IMR-90 (cell line): ENCODE data around the gene ZNF879. TPM values are rescaled to one million over a fixed set of nuclear protein-coding genes. Genes with fewer than 3 reads are reported as not detected.

Experiments
- ATAC-seq: fragments of 200-7000 bp; cut with Tn5 transposase; 2 replicates; pipeline ENCODE4 v1.9.1; 2020; ENCODE audit warnings: low read depth, mild to moderate bottlenecking, moderate library complexity
- BruUV-seq: library from RNA; stranded (reverse); fragments of 400-500 nt; replicated peaks from 2 replicates; lab custom pipeline; 2021; lab: Mats Ljungman, UMichigan
- CTCF ChIA-PET: fragments of 300-600 bp; formaldehyde crosslinking; extraction: SDS; loops from one replicate; lab custom pipeline; 2021; ENCODE audit warnings: antibody characterized with exemption; lab: Yijun Ruan, JAX
- POLR2A ChIA-PET: fragments of 300-600 bp; sonication (Branson Sonifier 250); formaldehyde crosslinking; loops from one replicate; lab custom pipeline; 2022; ENCODE audit warnings: antibody characterized with exemption; ENCODE audit not compliant: unreplicated experiment; lab: Charles Lee
- DNase-seq: peaks from one replicate; pipeline ENCODE4 v3.0.0; 2013
- H2AFZ ChIP-seq: replicated peaks from 2 replicates; pipeline ENCODE3; 2013; ENCODE audit warnings: low read length, mild to moderate bottlenecking; ENCODE audit not compliant: poor library complexity
- H2AK5ac ChIP-seq: 2 replicates; pipeline ENCODE4 v1.6.1; 2013; ENCODE audit warnings: low read depth, low read length, inconsistent platforms
- H2AK9ac ChIP-seq: replicated peaks from 2 replicates; pipeline ENCODE3; 2013; ENCODE audit warnings: mild to moderate bottlenecking, low read depth, low read length, moderate library complexity; ENCODE audit not compliant: poor library complexity
- H2BK120ac ChIP-seq: 2 replicates; pipeline ENCODE4 v1.6.1; 2013; ENCODE audit warnings: low read depth, low read length, inconsistent platforms
- H2BK15ac ChIP-seq: 3 replicates; pipeline ENCODE4 v1.6.1; 2013; ENCODE audit warnings: low read depth, low read length, inconsistent platforms
- H2BK20ac ChIP-seq: 2 replicates; pipeline ENCODE4 v1.6.1; 2013; ENCODE audit warnings: low read depth, mild to moderate bottlenecking, inconsistent platforms, low read length, moderate library complexity
- H2BK5ac ChIP-seq: 2 replicates; pipeline ENCODE4 v1.6.1; 2013; ENCODE audit warnings: mild to moderate bottlenecking, low read depth, low read length, inconsistent platforms; ENCODE audit not compliant: poor library complexity, severe bottlenecking
- H3K14ac ChIP-seq: replicated peaks from 2 replicates; pipeline ENCODE4 v1.6.1; 2013; ENCODE audit warnings: low read depth, low read length, inconsistent platforms
- H3K18ac ChIP-seq: 2 replicates; pipeline ENCODE4 v1.6.1; 2013; ENCODE audit warnings: low read depth, low read length, control low read depth
- H3K23ac ChIP-seq: 2 replicates; pipeline ENCODE4 v1.6.1; 2013; ENCODE audit warnings: low read depth, low read length, inconsistent platforms
- H3K27ac ChIP-seq: 2 replicates; pipeline ENCODE4 v1.5.1; 2013; ENCODE audit warnings: mild to moderate bottlenecking, control low read depth, low read length; ENCODE audit not compliant: insufficient read depth
- H3K27me3 ChIP-seq: 2 replicates; pipeline ENCODE4 v1.6.1; 2013; ENCODE audit warnings: low read length; ENCODE audit not compliant: control insufficient read depth, insufficient read depth
- H3K36me3 ChIP-seq: 2 replicates; pipeline ENCODE4 v1.6.1; 2013; ENCODE audit warnings: low read length, mixed read lengths; ENCODE audit not compliant: control insufficient read depth, insufficient read depth
- H3K4ac ChIP-seq: 2 replicates; pipeline ENCODE4 v1.6.1; 2013; ENCODE audit warnings: low read depth, low read length, inconsistent platforms
- H3K4me1 ChIP-seq: 2 replicates; pipeline ENCODE4 v1.6.1; 2013; ENCODE audit warnings: low read length, mixed read lengths; ENCODE audit not compliant: control insufficient read depth, insufficient read depth
- H3K4me2 ChIP-seq: 2 replicates; pipeline ENCODE4 v1.6.1; 2013; ENCODE audit warnings: low read depth, mild to moderate bottlenecking, control low read depth, low read length, moderate library complexity
- H3K4me3 ChIP-seq: 2 replicates; pipeline ENCODE4 v1.5.1; 2013; ENCODE audit warnings: low read depth, mild to moderate bottlenecking, control low read depth, low read length, moderate library complexity; ENCODE audit not compliant: insufficient read depth
- H3K56ac ChIP-seq: 2 replicates; pipeline ENCODE4 v1.6.1; 2013; ENCODE audit warnings: low read length, inconsistent platforms; ENCODE audit not compliant: insufficient read depth; ENCODE audit errors: extremely low read depth
- H3K79me1 ChIP-seq, 2 experiments: 2 replicates each; pipeline ENCODE4 v1.6.1; 2013; ENCODE audit warnings: low read length in 2 of 2, inconsistent platforms in 1 of 2, low read depth in 1 of 2
- H3K9ac ChIP-seq: 2 replicates; pipeline ENCODE4 v1.6.1; 2013; ENCODE audit warnings: low read depth, low read length, control low read depth
- H3K9me1 ChIP-seq: 2 replicates; pipeline ENCODE4 v1.6.1; 2013; ENCODE audit warnings: low read length, inconsistent platforms; ENCODE audit not compliant: insufficient read depth
- H3K9me3 ChIP-seq: 2 replicates; pipeline ENCODE4 v1.6.1; 2013; ENCODE audit warnings: low read length; ENCODE audit not compliant: control insufficient read depth, insufficient read depth
- H4K20me1 ChIP-seq: 2 replicates; pipeline ENCODE4 v1.6.1; 2013; ENCODE audit warnings: low read length, inconsistent platforms; ENCODE audit not compliant: insufficient read depth
- H4K5ac ChIP-seq: 2 replicates; pipeline ENCODE4 v1.6.1; 2013; ENCODE audit warnings: mild to moderate bottlenecking, low read depth, low read length, control low read depth
- H4K8ac ChIP-seq, 2 experiments: 2 replicates each; pipeline ENCODE4 v1.6.1; 2013; ENCODE audit warnings: low read depth in 2 of 2, low read length in 2 of 2, control low read depth in 1 of 2, inconsistent platforms in 1 of 2
- H4K91ac ChIP-seq: 2 replicates; pipeline ENCODE4 v1.6.1; 2013; ENCODE audit warnings: low read depth, low read length, inconsistent platforms; ENCODE audit not compliant: insufficient read depth
- CEBPB ChIP-seq: IDR thresholded peaks from 2 replicates; pipeline ENCODE4 v1.6.1; 2012; ENCODE audit warnings: low read depth, low read length, improper control_type of control experiment
- MXI1 ChIP-seq: IDR thresholded peaks from 2 replicates; pipeline ENCODE4 v1.6.1; 2012; ENCODE audit warnings: low read depth, mild to moderate bottlenecking, low read length, moderate library complexity, borderline replicate concordance
- NFE2L2 ChIP-seq: fragments of 150-350 bp; IDR thresholded peaks from 2 replicates; pipeline ENCODE4 v1.6.1; 2016; ENCODE audit warnings: low read depth, mild to moderate bottlenecking, low read length
- RCOR1 ChIP-seq: IDR thresholded peaks from 2 replicates; pipeline ENCODE4 v1.6.1; 2012; ENCODE audit warnings: mild to moderate bottlenecking, low read length, improper control_type of control experiment; ENCODE audit not compliant: insufficient replicate concordance
- WGBS, 2 experiments: methylation state at CpG; one replicate each; pipeline versions ENCODE4 v1.1.5 to v1.1.7; 2013; ENCODE audit warnings: missing lambda C conversion rate in 2 of 2; ENCODE audit not compliant: insufficient read length in 1 of 2; ENCODE audit errors: extremely low coverage in 2 of 2; 5-methylcytosine and 5-hydroxymethylcytosine counted together
- dilution Hi-C: fragments of 300-500 bp; cut with HindIII; formaldehyde crosslinking; loops from one replicate; pipeline ENCODE4 v1.14.3; 2018; ENCODE audit warnings: low sequenced_read_pairs; ENCODE audit not compliant: unreplicated experiment
- in situ Hi-C: fragments of 300-500 bp; cut with MboI; formaldehyde crosslinking; loops from 3 replicates; pipeline ENCODE4 v1.14.3; 2019; ENCODE audit warnings: low sequenced_read_pairs, inconsistent platforms, mixed read lengths
- intact Hi-C: fragments of 100-400 bp; cut with micrococcal nuclease; formaldehyde crosslinking; loops from 2 replicates; pipeline ENCODE4 v1.10.0; 2022
- polyA plus RNA-seq, 3 experiments: library from polyadenylated mRNA; depleted of rRNA; stranded (reverse); fragments of >200 nt; gene quantifications; 2 replicates each; pipeline ENCODE4 v1.2.3, GENCODE V29; 2012; ENCODE audit warnings: low replicate concordance in 1 of 3
- total RNA-seq: library from RNA; depleted of rRNA; stranded (reverse); fragments of >200 nt; gene quantifications from 2 replicates; pipeline ENCODE4 v1.2.3, GENCODE V29; 2012
- TF ChIP-seq, protein P1 (sequence below): fragments of 150-350 bp; IDR thresholded peaks from 2 replicates; pipeline ENCODE4 v1.6.1; 2016; ENCODE audit warnings: low read depth, mild to moderate bottlenecking, low read length, moderate library complexity, borderline replicate concordance

The ZNF879 gene
- total and polyA plus RNA-seq, 2 of the 4 experiments (the other 2 are of a cell fraction) = 1.4 to 3.4 TPM

DNA sequence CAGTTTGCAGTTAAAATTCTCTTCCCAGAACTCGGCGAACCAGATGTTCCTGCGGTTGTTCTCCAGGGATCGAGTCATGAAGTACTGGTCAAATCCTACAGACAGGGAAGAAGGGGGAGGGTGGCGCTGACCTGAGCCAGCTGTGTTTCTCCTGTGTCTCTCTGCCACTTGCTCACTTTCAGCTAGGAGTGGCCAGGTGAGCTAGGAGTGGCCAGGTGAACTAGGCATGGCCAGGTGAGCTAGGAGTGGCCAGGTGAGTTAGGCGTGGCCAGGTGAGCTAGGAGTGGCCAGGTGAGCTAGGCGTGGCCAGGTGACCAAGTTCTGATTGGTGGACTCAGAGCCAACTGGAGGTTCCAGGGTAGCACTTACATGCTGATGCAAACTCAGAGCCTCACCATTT lies 34.3 kb upstream of the ZNF879 start:
- no peaks in the 10 kb centered on the region for H3K9me1 ChIP-seq
- no peak overlapping the region for H3K18ac ChIP-seq
- no peak overlapping the region for H3K27ac ChIP-seq
- no peak overlapping the region for H2AFZ ChIP-seq
- H3K14ac ChIP-seq = no peak overlapping the region
- CTCF ChIA-PET = no interaction called here
- no peak overlapping the region for H2BK5ac ChIP-seq
- no peak overlapping the region for H3K4ac ChIP-seq
- dilution Hi-C loops = no loop called here
- H3K9ac ChIP-seq = no peak overlapping the region
- no peak for DNase-seq
- no peak overlapping the region for H3K23ac ChIP-seq
- no peak overlapping the region for H2AK9ac ChIP-seq
- H3K79me1 ChIP-seq = no peaks in the 10 kb centered on the region
- H3K36me3 ChIP-seq = no peaks in the 10 kb centered on the region
- H4K5ac ChIP-seq = no peak overlapping the region
- BruUV-seq = no TSS peak
- in situ Hi-C loops = no loop called here
- intact Hi-C loops = no loop called here
- 60% methylated on average over 2 of the region's 7 CpGs; no CpG with 5 or more reads in 1 of the 2 experiments for WGBS, 2 experiments
- H4K20me1 ChIP-seq = no peaks in the 10 kb centered on the region
- no peak overlapping the region for H3K4me3 ChIP-seq
- H4K8ac ChIP-seq = no peak overlapping the region
- peaks cover 70% of the 10 kb centered on the region for H3K9me3 ChIP-seq
- H3K4me1 ChIP-seq = no peaks in the 10 kb centered on the region
- no peak overlapping the region for H2BK120ac ChIP-seq
- H3K4me2 ChIP-seq = no peak overlapping the region
- peaks cover 1% of the 10 kb centered on the region; the same call in 1 of the 2 replicates for H3K27me3 ChIP-seq
- no peak for TF ChIP-seq RCOR1
- TF ChIP-seq MXI1 = no peak
- TF ChIP-seq, protein P1, sequence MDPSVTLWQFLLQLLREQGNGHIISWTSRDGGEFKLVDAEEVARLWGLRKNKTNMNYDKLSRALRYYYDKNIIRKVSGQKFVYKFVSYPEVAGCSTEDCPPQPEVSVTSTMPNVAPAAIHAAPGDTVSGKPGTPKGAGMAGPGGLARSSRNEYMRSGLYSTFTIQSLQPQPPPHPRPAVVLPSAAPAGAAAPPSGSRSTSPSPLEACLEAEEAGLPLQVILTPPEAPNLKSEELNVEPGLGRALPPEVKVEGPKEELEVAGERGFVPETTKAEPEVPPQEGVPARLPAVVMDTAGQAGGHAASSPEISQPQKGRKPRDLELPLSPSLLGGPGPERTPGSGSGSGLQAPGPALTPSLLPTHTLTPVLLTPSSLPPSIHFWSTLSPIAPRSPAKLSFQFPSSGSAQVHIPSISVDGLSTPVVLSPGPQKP = no peak
- TF ChIP-seq CEBPB = no peak
- no peak for TF ChIP-seq NFE2L2
- H2BK20ac ChIP-seq = no peak overlapping the region
- POLR2A ChIA-PET = no interaction called here
- no peak overlapping the region for H2BK15ac ChIP-seq
- no peak for ATAC-seq
- H2AK5ac ChIP-seq = no peak overlapping the region
- no peak overlapping the region for H3K56ac ChIP-seq
- H4K91ac ChIP-seq = no peak overlapping the region
